Measurements from ENCODE around the gene PDE4DIP.
"Not testable (repeated sequence)": the region's sequence is repeated elsewhere in the genome, so short reads cannot be mapped to it uniquely, and the experiment has no call there.

Gene PDE4DIP

GRCh38 chr1:148958343-148958742 is 114.1 kb downstream of the PDE4DIP start:
- POLR2A ChIA-PET; DNase-seq (ENCODE audit: extremely low spot score); CTCF ChIA-PET: not testable (repeated sequence)

DNA sequence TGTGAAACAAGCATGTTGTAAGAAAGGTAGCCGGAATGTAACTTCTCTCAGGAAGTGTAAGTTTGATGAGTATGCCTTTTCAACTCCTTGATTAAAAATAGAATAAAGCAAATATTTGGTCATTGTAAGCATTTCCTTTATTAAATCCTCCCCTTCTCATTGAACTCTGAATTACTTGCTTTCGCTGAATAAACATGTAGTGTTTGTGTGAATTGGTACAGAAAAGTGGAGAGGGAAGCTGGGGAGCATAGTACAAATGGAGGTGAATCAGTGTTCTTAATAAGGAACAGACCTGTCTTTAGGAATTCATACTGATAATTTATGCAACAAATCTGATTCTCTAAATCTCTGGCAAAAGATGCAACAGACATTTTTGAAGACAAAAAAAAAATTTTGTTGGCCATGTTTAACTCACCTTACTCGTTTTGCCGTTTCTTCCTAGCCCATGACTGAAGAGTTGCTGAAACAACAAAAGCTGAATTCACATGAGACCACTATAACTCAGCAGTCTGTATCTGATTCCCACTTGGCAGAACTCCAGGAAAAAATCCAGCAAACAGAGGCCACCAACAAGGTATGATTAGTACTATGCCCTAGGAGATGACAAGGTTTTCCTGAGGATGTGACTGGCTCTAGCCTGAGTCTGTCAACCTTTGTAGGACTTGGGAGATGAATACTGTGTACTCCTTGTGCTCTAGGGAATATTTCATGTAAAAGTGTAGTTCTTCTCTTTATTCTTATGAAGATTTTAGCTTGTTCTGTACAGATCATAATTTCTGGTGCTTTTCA is 116.2 kb downstream of the PDE4DIP start:
- POLR2A ChIA-PET; DNase-seq (ENCODE audit: extremely low spot score); CTCF ChIA-PET: not testable (repeated sequence)

DNA sequence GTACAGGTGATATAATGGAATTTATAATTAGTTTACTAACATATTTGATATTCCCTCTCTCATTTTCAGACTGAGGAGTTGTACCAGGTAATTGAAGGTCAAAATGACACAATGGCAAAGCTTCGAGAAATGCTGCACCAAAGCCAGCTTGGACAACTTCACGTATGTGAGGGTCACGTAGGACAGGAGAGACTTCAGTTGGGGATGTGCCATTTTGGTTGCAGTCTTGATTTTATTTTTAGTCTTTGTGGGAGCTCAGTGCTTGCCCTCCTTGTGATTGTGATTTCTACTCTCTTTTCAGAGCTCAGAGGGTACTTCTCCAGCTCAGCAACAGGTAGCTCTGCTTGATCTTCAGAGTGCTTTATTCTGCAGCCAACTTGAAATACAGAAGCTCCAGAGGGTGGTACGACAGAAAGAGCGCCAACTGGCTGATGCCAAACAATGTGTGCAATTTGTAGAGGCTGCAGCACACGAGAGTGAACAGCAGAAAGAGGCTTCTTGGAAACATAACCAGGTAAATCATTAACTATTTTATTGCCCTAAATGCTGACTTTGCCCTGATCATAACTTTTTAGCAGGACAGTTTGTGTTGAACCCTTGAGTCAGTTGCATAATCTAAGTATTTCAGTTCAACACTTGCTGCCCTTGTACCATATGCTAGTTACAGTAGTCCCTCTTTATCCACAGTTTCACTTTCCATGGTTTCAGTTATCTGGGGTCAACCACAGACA is 118.1 kb downstream of the PDE4DIP start:
- POLR2A ChIA-PET; DNase-seq (ENCODE audit: extremely low spot score); CTCF ChIA-PET: not testable (repeated sequence)

DNA sequence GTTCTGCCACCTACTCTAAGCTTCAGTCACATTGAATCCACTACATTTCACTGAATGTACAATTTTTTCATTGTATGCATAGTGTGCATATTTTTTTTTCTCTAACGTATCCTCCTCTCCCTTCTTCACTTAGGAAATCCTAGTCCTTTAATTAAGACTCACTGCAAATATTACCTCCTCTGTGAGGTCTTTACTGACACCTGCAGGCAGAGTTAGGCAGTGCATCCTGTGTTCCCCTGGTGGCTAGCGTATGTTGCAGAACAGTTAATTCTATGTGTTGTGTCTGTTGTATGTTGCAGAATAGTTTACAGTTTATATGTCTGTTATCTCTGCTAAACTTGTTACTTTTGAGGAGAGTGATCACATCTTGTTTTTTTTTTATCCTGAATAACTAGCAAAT is 121.9 kb downstream of the PDE4DIP start:
- POLR2A ChIA-PET; DNase-seq (ENCODE audit: extremely low spot score); CTCF ChIA-PET: not testable (repeated sequence)

DNA sequence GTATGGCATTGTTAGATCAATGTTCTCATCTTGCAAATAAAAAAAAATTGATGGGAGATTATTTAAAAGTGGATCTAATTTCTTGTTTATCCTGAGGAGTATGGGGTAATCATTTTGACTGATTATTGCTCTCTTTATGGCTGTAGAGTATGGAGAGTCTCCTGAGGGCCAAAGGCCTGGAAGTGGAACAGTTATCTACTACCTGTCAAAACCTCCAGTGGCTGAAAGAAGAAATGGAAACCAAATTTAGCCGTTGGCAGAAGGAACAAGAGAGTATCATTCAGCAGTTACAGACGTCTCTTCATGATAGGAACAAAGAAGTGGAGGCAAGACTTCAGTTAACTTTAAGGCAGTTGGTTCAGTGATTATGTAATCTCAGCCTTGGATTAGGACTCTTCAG is 123.4 kb downstream of the PDE4DIP start:
- CTCF ChIA-PET; DNase-seq (ENCODE audit: extremely low spot score); POLR2A ChIA-PET: not testable (repeated sequence)

GRCh38 chr1:148968682-148969081 is 124.5 kb downstream of the PDE4DIP start:
- CTCF ChIA-PET; DNase-seq (ENCODE audit: extremely low spot score); POLR2A ChIA-PET: not testable (repeated sequence)

GRCh38 chr1:148969126-148969525 is 124.9 kb downstream of the PDE4DIP start:
- POLR2A ChIA-PET; CTCF ChIA-PET; DNase-seq (ENCODE audit: extremely low spot score): not testable (repeated sequence)

DNA sequence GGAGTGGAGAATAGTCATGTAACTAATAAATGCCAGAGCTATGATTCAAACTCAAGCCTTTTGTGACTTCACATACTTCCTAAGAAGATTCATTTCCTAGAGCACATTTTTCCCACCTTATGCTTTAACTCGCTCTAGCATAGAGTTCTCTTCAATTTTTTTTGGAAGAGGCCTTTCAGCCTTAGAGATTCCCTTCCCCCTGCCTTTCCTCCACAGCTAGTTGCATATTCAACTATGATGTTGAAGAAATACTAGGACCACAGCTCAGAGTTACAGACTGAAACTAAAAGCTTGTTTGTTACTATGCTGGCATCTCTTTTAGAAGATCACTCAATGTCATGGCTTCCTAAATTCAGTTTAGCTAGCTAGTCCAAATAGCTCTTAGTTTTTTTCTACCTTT is 131.2 kb downstream of the PDE4DIP start:
- POLR2A ChIA-PET; DNase-seq (ENCODE audit: extremely low spot score); CTCF ChIA-PET: not testable (repeated sequence)

DNA sequence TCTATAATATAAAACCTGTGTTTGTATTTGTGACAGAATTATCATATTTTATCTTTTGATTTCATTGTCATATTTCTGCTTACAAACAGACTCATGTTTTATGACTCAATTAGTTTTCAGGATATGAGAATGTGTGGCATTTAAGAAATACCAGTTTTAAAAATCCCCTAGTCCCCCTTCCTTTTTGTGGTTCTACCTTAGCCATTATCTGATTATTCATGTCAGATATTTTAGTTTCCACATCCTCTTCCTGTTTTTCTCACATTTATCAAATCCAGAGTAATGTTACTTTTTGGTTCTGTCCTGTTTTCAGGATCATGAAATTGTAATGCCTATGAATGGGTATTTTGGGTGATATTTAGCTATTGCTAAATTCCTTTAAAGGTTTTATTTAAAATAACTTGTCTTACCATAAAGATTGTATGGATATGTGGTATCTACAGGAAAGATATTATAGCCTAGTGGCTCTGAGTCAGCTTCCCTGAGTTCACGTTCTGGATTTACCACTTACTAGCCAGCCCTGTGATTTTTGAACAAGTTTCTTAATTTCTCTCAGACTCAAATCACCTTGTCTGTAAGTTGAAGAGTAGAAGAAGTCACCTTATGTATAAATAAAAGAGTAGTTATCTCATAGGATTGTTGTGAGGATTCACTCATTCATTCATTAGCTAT is 131.8 kb downstream of the PDE4DIP start:
- DNase-seq (ENCODE audit: extremely low spot score); CTCF ChIA-PET; POLR2A ChIA-PET: not testable (repeated sequence)

- POLR2A ChIA-PET; CTCF ChIA-PET; DNase-seq (ENCODE audit: extremely low spot score): not testable (repeated sequence)
Observed at GRCh38 chr1:148977785-148978184, 133.6 kb downstream of the PDE4DIP start.

DNA sequence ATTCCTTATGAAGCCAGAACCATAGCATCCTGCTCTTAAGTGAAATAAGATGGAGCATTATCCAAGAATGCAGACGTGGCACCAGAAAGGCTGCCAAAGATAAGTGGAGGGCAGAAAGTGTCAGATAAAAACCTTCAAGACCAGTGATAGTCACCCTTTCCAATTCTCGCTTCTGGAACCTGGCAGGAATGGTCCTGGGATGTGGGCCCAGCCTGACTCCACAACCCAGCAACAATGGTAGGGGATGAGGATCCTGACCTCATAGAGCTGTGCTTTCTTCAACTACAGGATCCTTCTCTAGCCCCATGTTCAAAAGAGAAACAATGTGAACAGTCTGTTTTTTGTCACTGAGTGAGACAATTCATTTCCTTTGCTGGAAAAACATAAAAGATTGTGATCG is 145.2 kb downstream of the PDE4DIP start:
- CTCF ChIA-PET; POLR2A ChIA-PET; DNase-seq (ENCODE audit: extremely low spot score): not testable (repeated sequence)

- CTCF ChIA-PET; DNase-seq (ENCODE audit: extremely low spot score); POLR2A ChIA-PET: not testable (repeated sequence)
Observed at GRCh38 chr1:148990233-148990788, 146.1 kb downstream of the PDE4DIP start.

DNA sequence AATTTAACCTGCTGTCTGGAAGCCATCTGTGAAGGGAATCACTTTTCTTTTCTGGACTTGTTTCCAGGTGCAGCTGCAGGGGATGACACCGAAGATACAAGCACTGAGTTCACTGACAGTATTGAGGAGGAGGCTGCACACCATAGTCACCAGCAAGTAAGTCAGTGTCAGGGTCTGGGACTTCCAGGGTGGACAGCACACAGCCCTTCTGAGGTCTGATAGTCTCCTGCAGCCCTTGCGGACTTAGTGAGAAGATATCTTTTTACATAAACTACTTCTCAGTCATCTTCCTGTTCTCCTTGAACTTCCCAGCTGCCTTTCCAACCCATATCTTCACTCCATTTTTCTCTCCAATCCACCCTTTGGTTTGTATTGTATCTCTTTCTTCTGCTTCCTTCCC is 147.6 kb downstream of the PDE4DIP start:
- CTCF ChIA-PET; POLR2A ChIA-PET; DNase-seq (ENCODE audit: extremely low spot score): not testable (repeated sequence)

- CTCF ChIA-PET; POLR2A ChIA-PET; DNase-seq (ENCODE audit: extremely low spot score): not testable (repeated sequence)
Observed at GRCh38 chr1:148992364-148992763, 148.1 kb downstream of the PDE4DIP start.

DNA sequence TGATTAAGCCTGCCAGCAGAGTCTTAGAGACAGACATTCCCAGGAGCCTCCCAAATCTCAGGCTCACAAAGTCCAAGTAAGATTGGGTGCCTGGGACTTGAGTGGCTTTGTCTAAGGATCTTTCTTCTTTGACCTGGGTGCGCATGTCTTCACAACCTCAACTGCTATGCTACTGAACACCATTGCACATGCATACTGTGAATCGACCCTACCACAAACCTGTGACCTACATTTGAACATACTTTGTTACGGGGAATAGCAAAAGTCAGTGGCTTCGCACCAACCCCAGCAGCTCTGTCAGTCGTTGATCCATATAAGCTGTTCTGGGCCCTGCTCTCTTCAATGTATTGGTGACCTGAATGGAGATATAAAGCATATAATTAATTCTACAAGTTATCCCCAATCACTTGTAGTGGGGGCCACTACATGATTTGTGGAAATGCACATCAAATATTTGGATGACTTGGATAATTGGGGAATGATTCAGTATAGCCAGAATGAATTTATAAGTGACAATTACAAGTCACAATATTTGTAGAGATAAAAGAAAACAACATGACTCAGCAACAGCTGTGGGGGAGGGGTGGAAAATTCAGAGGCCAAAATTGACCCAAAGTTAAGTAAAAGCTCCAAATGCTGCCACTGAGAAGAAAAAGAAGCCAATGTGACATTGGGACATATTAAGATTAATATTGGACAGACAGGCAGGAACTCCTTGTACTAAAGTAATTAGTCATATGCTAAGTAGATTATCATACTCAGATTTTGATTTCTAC is 152.4 kb downstream of the PDE4DIP start:
- POLR2A ChIA-PET; DNase-seq (ENCODE audit: extremely low spot score); CTCF ChIA-PET: not testable (repeated sequence)

DNA sequence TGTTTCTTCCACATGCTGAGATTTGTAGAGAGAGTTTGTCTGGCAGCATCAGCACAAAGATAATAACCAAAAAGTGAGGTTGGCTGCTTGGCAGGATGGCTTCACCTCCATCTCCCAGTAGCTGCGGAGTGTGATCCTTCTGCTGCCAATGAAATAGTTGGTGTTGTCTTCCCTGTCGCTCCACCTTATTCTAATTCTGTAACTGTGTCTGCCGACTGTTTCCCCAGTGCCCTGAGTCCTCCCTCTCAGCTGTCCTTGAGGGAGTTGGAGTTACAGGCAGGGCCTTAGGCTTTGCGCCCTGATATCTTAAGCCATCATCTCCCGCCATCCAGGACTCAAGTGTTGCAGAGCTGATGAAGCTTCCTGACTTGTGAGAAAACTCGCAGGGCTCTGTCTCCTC is 153.2 kb downstream of the PDE4DIP start:
- CTCF ChIA-PET, POLR2A ChIA-PET: not testable (repeated sequence)

DNA sequence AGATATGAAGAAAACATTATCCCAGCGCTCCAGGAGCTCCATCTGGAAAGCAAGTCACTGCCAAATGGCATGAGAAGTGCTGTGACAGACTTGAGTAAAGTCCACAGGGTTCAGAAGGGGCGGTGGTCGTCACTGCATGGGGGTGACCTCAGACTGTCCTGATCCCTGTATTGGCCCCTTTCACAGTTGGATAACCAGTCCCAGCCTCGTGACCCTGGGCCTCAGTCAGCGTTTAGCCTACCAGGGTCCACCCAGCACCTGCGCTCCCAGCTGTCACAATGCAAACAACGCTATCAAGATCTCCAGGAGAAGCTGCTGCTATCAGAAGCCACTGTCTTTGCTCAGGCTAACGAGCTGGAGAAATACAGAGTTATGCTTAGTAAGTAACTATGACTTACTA is 158.4 kb downstream of the PDE4DIP start:
- DNase-seq (ENCODE audit: extremely low spot score); CTCF ChIA-PET; POLR2A ChIA-PET: not testable (repeated sequence)

More for the DNA sequence above, 153.2 kb downstream of the PDE4DIP start:
- not testable (repeated sequence) for DNase-seq (ENCODE audit: extremely low spot score)

- CTCF ChIA-PET; POLR2A ChIA-PET; DNase-seq (ENCODE audit: extremely low spot score): not testable (repeated sequence)
Observed at GRCh38 chr1:149008326-149008725, 164.1 kb downstream of the PDE4DIP start.
